ENCODE results near the gene ADORA2A.

DNA sequence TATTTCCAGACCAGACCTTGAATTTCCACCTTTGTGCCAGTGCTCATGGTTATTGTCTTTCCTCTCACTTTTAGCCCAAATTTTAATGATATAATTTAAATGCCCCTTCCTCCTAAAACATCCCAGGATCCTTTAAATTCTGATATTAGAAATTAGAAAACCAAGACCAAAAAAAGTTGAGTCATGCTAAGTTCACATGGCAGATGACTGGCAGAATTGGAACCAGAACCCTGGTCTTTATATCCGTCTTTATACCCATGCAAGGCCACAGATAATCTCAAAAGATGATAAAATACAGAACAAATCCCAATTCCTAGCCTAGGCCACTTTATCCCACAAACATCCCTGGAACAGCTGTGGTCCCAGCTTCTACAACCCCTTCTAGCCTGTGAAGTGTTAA is 26.5 kb downstream of the ADORA2A start:
- TF ChIP-seq, protein P1, sequence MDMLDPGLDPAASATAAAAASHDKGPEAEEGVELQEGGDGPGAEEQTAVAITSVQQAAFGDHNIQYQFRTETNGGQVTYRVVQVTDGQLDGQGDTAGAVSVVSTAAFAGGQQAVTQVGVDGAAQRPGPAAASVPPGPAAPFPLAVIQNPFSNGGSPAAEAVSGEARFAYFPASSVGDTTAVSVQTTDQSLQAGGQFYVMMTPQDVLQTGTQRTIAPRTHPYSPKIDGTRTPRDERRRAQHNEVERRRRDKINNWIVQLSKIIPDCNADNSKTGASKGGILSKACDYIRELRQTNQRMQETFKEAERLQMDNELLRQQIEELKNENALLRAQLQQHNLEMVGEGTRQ (CRISPR knock-in tag; IDR thresholded peaks at IDR 0.05): no peak
- TF ChIP-seq, protein P2, sequence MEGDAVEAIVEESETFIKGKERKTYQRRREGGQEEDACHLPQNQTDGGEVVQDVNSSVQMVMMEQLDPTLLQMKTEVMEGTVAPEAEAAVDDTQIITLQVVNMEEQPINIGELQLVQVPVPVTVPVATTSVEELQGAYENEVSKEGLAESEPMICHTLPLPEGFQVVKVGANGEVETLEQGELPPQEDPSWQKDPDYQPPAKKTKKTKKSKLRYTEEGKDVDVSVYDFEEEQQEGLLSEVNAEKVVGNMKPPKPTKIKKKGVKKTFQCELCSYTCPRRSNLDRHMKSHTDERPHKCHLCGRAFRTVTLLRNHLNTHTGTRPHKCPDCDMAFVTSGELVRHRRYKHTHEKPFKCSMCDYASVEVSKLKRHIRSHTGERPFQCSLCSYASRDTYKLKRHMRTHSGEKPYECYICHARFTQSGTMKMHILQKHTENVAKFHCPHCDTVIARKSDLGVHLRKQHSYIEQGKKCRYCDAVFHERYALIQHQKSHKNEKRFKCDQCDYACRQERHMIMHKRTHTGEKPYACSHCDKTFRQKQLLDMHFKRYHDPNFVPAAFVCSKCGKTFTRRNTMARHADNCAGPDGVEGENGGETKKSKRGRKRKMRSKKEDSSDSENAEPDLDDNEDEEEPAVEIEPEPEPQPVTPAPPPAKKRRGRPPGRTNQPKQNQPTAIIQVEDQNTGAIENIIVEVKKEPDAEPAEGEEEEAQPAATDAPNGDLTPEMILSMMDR (IDR thresholded peaks at IDR 0.05): no peak
- TF ChIP-seq, protein P3, sequence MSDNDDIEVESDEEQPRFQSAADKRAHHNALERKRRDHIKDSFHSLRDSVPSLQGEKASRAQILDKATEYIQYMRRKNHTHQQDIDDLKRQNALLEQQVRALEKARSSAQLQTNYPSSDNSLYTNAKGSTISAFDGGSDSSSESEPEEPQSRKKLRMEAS (CRISPR knock-in tag; IDR thresholded peaks at IDR 0.05): no peak
- TF ChIP-seq, protein P4, sequence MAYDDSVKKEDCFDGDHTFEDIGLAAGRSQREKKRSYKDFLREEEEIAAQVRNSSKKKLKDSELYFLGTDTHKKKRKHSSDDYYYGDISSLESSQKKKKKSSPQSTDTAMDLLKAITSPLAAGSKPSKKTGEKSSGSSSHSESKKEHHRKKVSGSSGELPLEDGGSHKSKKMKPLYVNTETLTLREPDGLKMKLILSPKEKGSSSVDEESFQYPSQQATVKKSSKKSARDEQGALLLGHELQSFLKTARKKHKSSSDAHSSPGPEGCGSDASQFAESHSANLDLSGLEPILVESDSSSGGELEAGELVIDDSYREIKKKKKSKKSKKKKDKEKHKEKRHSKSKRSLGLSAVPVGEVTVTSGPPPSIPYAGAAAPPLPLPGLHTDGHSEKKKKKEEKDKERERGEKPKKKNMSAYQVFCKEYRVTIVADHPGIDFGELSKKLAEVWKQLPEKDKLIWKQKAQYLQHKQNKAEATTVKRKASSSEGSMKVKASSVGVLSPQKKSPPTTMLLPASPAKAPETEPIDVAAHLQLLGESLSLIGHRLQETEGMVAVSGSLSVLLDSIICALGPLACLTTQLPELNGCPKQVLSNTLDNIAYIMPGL (CRISPR knock-in tag; IDR thresholded peaks at IDR 0.05): no peak
- no peak for TF ChIP-seq FOXP1 (CRISPR knock-in tag; IDR thresholded peaks at IDR 0.05; ENCODE audit: borderline replicate concordance)
- no peak for TF ChIP-seq ZNF121 (CRISPR knock-in tag; IDR thresholded peaks at IDR 0.05)
- TF ChIP-seq ZNF232 (CRISPR knock-in tag; IDR thresholded peaks at IDR 0.05): no peak

Measured in WTC11 (cell line).